Suprapubic skin (tissue), 4 donors: ENCODE results near the gene ARVCF.

ENCODE experiments used
- EP300 ChIP-seq: sonication (generic); formaldehyde crosslinking; IDR thresholded peaks from one replicate; pipeline ENCODE4 v1.6.1; 2017; ENCODE audit warnings: antibody characterized with exemption
- POLR2A ChIP-seq, 2 donors: fragments of 450-650 bp; IDR thresholded peaks; one replicate each; pipeline ENCODE4 v1.6.1; 2017; ENCODE audit warnings: antibody characterized with exemption in 2 of 2, mild to moderate bottlenecking in 2 of 2, moderate library complexity in 2 of 2
- POLR2AphosphoS5 ChIP-seq, 3 donors: sonication (generic); formaldehyde crosslinking; IDR thresholded peaks; one replicate each; pipeline ENCODE4 v1.6.1; 2017; ENCODE audit warnings: antibody characterized with exemption in 3 of 3
- TF ChIP-seq, protein P1 (sequence below), 2 donors: fragments of 200-600 bp in 1 of 2; fragments of 450-650 bp in 1 of 2; sonication (generic) in 1 of 2; IDR thresholded peaks; one replicate each; pipeline ENCODE4 v1.5.1; 2016 to 2019; ENCODE audit warnings: antibody characterized with exemption in 2 of 2, mild to moderate bottlenecking in 1 of 2, moderate library complexity in 1 of 2

DNA sequence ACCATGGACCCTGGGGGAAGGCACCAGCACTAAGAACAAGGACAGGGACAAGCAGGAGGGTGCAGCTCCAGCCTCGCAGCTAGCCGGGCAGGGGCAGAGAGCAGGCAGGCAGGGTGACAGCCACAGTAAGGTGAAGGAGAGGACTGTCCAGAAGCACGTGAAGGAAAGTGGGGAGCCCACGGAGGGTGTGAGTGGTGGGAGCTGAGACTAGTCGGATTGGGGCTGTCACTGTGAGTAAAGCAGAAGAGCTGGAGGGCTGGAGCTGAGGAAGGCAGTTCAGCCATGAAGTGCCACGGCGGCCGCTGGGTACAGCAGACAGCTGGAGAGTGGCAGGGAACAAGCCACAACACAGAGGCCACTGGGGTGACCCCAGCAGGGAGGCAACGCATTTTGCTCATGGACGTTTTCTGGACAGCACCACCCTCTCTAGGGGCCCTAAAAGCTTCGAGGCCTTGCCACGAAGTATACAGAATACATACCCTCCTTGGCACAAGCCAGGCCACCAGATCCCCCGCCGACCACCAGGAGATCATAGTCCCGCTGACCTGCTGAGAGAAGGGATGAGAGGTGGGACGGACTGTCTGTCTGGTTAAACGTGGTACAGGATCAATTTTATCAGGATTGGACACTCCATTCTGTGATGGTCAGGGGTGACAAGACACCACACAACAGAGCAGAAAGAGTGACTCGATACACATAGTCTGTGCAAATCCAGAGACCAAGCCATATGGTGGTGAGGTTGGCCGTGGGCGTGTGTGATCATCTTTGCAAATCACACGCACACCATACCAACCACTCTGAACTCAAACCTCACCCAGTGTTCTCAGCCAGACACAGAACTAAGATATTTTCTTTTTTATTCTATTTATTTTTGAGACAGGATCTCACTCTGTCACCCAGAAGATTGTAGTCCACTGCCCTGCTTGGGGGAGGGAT is 85.8 kb downstream of the ARVCF start:
- TF ChIP-seq EP300 (no peak), POLR2AphosphoS5 (IDR thresholded peaks at IDR 0.05) (no peak), POLR2A (IDR thresholded peaks at IDR 0.05) (no peak)
- TF ChIP-seq, protein P1, sequence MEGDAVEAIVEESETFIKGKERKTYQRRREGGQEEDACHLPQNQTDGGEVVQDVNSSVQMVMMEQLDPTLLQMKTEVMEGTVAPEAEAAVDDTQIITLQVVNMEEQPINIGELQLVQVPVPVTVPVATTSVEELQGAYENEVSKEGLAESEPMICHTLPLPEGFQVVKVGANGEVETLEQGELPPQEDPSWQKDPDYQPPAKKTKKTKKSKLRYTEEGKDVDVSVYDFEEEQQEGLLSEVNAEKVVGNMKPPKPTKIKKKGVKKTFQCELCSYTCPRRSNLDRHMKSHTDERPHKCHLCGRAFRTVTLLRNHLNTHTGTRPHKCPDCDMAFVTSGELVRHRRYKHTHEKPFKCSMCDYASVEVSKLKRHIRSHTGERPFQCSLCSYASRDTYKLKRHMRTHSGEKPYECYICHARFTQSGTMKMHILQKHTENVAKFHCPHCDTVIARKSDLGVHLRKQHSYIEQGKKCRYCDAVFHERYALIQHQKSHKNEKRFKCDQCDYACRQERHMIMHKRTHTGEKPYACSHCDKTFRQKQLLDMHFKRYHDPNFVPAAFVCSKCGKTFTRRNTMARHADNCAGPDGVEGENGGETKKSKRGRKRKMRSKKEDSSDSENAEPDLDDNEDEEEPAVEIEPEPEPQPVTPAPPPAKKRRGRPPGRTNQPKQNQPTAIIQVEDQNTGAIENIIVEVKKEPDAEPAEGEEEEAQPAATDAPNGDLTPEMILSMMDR (IDR thresholded peaks at IDR 0.05), result no peak
